ENCODE results near the gene ACSL6.

DNA sequence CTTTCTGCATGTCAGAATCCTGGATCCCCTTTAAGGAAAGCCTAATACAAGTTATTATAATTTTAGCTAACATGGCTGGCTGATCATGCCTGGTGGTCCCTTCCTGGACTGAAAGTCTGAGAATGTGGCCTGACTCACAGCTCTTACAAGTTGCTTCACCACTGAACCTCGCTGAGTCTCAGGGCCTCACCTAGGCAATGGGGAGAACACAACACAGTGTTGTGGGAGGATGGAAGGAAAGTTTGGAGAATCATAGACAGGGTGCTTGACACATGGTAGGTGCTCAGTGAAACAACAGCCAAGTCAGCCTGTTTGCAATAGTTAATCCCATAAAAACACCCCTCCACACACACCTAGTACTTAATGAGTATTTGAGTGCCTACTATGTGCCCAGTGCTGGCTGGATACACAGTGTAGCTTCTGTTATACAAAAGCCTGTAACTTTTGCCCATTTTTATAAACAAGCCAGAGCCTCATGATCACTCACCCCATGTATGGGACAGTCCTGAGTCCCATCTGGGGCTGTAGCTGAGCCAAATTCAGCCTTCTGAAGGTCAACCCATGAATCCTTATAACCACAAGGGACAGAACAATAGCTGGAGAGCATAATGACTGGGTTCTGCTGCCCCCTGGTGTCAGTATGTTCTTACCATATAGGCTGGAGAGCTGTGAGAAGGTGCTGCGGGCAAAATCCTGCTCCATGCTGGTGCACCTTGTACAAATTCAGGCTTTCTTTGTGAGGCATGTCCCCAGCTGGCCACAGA is 3.9 kb downstream of the ACSL6 start:
- TF ChIP-seq CTCF (conservative IDR thresholded peaks at IDR 0.05 in 1 of 2, IDR thresholded peaks at IDR 0.05 in 1 of 2; ENCODE audit: low read depth in 1 of 2, low read length in 2 of 2) (peak; percentile 72 to 82), EZH2 (IDR thresholded peaks at IDR 0.05; ENCODE audit: low read length, missing control alignments) (no peak)
